Superior temporal gyrus (tissue), 1 donor: ENCODE measurements around the gene GNAQ.

Experiments used
- DNase-seq: peaks from one replicate; pipeline ENCODE4 v3.0.0-alpha.2; 2016; ENCODE audit errors: extremely low spot score

GNAQ gene

DNA sequence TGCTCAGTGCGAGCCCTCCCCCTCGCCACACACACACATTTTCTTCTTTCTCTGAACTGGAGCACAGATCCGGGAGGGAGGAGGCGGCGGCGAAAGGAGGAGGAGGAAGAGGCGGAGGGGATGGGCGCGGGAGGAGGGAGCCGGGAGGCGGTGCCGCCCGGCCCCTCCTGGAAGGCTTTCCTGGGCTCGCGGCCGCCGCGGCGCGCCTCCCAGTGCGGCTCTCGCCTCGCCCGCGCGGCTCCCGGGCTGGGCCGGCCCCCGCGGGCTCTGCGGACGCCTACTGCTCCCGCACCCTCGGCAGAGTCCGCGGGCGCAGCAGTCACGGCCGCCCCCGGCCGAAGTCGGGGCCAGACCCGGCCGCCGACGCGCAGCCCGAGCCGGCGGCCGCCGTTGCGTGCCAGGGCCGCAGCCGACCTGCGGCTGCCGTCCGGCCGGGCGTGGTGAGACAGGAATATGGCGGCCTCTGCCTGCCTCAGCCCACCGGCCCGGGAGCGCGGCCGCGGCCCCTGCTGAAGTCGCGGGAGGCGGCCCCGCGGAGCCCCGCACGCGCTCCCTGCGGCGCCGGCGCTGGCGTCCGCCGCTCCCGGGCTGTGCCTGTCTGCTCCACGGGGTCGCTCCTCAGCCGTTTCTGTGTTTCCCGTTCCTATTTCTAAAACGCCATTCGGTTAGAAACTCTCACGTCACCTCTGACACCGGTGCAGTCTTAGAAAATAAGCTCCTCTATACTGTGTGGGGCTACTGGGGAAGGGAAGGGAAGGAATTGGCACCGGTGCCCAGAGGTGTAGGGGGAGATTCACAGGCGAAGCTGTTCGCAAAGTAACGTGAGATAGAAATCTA is 500 bp upstream of the GNAQ start:
- peak; percentile 88 for DNase-seq

DNA sequence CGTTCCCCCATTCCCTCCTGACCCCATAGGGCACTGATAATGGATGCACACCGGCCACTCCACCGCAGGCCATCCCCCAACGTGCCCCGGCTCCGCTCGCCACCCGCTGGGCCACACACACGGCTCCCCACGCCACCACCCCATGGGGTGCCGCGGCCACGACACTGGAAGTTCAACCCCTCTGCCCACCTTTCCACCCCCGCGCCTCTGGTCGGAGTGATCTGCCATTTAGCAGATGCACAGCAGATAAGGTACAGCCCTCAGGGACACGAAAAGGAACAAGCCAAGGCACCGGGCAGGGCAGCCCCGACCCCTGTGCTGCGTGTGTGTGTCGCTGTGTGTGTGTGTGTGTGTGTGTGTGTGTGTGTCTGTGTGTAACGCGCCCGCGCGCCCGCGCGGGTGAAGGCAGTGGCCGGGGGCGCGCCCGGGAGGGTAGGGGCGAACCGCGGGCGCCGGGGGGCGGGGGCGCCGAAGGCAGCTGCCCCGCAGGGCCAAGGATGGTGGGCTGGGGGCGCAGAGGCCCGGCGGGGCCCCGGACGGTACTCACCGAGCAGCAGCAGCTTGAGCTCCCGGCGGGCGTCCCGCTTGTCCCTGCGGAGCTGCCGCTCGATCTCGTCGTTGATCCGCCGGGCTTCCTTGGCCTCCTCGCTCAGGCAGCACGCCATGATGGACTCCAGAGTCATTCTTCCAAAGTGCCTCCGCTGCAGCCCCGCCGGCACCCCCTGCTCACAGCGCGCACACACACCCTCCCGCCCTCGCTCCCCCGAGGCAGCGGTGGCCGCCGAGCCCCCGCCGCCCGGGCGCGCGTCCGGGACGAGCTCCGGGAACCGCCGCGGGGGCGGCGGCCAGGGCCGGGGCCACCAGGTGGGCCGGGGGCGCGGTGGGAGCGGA is 813 bp downstream of the GNAQ start:
- DNase-seq, result peak; percentile 49

DNA sequence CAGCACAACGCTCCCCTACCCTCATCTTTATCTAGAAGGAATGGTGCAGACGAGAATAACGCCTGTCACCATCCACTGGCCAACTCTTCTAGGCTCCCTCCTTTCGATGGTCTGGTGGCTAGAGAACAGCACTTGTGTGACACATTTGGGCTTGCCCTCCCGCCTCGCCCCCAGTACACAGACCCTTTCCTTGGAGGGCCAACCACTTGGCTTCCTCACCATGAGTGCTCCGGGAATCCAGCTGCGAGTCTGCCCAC is 1.4 kb downstream of the GNAQ start:
- DNase-seq, result no peak

DNA sequence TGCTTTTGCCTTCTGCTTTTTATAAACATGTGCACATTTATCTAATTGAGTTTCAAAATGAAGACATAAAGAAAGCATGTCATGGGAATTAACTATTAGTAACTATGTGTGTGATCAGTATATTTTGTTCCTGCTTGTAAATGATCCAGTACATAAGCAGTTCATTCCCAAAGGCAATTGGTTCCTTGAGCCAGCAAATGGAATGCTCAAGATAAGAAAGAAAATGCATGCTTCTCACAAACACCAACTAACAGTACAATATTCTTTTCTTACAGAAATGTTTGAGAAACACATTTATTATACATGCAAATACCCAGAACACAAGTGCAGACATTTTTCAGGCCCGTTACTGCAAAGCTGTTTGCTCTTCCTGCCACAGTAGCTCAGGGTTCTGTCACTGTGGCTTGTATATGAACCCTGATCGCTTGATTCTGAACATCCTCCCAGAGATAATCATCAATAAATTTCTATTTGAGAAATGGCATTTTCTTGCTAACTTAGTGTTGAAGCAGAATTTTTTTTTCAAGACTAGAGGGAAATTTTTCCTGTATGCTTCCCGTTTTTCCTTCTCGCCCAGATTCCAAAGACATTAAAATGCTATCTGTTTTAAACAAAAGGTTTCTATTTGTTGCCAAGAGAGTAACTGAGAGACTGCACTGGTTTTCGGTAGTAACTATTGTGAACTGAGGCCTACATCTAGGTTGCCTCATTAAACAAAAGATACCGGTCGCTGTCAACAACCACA is 1.9 kb downstream of the GNAQ start:
- peak; percentile 78 for DNase-seq

DNA sequence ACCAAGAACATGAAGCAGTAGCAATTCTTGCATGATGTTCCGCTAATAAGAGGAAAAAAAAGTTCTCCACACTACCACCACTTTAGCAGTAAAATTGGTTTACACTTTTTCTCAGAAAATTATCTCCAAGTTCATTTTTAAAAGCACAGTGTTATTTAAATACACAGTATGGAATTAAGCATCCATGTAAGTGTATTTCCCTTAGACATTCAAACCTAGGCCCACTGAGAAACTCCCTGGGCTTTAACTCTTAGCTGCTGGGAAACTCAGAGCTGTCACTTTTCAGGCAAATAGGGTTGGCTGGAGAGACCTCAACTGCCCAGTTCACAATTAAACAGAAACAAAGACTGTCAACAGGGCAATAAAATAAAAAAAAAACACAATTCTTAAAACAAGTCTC is 2.7 kb downstream of the GNAQ start:
- peak; percentile 70 for DNase-seq

DNA sequence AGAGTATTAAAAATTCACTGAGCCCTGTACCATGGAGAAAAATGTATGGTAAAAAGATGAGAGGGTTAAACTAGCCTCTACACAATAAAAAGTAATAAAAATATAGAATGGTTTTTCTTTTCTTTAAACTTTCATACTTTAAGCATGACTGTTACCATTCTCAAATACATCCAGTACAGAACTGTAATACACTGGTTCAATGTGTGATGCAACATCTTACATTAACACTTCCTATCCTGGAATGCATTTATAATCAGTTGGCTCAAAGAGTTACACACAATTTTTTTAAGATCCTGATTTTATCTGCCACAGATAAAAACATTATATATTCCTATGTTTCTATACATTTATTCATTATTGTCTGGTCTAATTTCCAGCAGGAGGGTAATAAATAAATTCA is 4.7 kb downstream of the GNAQ start:
- no peak for DNase-seq

DNA sequence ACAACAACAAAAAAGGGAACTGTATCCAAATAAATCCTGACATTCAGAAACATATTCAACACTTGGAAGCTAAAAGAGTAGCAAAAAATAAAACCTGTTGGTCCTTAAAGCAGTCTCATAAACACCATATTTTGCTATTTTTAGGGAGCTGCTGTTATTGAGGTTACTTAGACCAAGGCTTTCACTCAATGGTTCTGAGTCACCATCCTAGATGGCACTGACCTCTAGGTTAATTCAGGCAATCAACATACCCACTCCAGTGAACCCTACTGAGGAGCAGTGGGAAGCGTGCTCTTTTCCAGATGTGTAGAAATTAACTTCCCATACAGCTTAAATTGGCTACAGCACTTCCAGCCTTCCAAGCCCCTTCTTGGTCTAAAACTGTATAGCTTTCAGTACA is 5.2 kb downstream of the GNAQ start:
- DNase-seq, result no peak

DNA sequence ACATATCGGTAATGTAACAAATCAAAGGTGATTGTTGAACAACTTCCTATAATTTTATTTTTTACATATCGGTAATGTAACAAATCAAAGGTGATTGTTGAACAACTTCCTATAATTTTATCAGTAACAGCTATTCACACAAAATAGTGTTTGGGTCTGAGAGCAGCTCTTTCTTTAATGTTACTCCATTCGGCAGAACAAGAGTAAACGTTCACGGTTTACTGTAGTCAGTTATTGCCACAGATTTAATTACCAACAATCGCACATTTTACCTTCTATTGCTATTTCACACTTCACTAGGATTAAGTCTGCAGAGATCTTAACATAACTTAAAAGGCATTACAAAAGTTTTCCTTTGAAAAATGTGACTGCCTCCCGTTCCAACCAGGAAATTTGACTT is 6.4 kb downstream of the GNAQ start:
- no peak for DNase-seq

DNA sequence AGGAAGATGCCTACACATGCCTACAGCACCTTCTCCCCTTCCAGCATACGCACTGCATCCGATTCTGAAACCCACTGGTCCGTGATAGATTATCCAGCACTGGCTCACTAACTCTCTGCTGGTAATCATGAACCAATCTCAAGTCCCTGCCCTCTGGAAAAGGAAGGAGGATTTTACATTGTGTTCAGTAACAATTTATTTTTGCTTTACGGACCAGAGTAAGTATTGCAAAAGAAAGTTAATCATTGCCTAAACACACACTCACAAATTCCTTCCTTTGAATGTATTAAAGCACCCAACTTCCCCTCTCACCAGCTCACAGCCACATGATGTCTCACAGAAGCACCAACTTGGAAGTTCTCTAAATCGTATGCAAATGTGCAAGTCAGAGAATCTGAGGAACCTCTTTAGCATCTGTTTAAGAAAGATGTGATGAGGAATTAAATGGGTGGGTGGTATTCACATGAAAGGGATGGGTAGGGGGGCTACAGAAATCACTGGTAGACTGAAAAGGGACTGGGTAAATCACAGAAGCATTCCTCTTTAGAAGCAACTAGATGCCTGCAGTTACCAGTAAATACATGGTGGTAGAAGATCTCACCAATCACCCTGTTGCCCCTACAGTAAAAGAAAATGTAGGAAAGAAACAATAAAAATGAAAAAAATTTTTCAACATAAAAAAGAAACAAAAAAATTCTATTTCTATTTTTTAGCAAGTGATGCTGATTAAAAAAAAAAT is 8.4 kb downstream of the GNAQ start:
- peak; percentile 53 for DNase-seq

DNA sequence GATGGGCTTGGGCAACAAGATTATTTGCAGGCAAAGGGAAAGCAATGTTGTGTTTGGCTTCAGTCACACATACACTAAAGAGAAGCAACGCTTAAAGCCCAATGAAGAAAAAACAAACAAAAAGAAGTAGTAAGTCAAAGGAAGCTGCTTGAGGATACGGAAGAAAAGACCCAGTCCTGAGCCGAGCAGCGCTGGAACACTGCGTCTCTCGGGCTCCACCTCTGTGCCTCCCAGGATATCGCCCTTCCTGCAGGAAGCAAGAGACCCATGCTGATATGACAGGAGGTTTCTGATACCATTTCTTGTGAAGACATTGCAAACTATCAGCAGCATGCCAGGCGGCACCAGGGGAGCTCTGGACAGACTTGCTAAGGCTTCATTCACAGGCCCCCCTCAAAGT is 9.9 kb downstream of the GNAQ start:
- DNase-seq, result peak; percentile 45

DNA sequence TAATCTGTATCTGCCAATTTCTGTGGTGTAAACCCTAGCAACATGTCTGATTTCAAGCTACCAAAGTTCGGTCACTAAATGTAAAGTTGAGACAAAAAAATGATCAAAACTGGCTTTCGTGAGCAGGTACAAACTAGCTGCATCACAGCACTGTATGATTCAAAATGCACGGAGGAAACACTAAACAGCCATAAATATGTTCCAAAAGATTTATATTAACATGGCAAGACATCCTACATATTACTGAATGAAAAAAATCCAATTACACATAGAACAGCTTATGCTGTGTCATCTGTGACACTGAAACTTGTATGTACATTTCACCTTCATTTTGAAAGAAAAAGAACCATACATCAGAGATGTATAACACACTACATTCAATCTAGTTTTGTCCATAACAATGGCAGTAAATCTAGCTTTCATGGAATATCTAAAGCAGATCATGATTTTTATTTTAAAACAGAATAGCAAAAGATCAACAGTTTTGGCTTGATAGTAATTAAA is 14.4 kb downstream of the GNAQ start:
- DNase-seq, result no peak

DNA sequence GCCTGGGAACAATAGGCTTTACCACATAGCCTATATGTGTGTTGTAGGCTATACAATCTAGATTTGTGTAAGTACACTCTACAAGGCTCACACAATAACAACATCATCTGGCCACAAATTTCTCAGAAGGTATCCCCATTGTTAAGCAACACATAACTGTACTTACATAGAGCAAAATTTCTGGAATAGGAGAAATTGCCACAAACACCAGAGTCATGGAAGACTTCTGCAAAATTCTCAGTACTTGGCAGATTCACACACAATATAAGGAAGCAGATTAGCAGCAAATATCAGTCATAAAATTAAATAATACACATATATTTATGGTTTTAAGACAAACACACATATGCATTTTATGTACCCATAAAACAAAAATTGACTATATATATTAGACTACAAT is 16.4 kb downstream of the GNAQ start:
- DNase-seq, result no peak

DNA sequence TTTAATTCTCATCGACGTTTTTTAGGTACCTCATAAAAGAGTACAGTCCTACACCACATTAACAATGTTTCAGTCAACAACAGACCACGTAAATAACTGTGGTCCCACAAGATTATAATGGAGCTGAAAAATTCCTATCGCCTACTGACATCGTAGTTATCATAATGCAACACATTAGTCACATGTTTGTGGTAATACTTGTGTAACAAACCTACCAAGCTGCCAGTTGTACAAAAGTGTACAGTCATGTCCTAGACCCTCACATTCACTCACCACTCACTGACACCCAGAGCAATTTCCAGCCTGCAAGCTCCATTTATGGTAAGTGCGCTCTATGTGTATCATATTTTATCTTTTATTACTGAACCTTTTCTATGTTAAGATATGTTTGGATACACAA is 16.8 kb downstream of the GNAQ start:
- DNase-seq, result no peak

DNA sequence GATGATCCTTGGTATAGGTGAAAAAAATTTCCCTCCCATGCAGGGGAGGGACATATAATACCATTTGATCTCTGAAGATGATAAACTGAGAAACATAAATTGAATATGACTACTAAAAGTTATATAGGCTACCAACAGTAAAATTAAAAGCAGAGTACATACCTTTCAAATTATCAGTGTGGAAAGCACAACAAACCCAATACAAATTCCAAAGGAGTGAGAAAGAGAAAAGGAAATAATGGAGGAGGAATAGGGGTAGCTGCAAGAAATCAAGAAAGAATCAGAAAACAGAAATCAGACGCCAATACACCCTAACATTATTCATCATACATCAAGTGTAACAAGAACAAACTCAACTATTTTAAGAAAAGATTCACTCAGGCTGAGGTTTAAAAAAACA is 17.7 kb downstream of the GNAQ start:
- DNase-seq, result no peak

DNA sequence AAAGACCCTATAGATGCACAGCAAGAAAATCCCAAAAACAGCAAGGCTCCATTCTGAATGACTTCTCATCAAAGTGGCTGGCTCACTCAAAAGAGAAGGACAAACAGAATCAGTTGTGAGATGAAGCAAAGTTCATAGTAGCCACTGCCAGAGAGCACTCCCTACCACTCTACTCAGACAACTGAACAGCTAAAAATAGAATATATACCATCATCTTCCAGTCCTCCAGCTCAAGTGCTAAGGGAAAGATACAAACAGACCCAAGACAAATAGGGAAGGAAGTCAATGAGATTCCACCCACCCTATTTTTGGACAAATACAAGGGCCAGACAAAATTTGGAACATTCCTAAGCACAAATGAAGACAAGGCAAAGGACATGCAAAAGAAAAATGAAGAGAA is 20.6 kb downstream of the GNAQ start:
- no peak for DNase-seq

DNA sequence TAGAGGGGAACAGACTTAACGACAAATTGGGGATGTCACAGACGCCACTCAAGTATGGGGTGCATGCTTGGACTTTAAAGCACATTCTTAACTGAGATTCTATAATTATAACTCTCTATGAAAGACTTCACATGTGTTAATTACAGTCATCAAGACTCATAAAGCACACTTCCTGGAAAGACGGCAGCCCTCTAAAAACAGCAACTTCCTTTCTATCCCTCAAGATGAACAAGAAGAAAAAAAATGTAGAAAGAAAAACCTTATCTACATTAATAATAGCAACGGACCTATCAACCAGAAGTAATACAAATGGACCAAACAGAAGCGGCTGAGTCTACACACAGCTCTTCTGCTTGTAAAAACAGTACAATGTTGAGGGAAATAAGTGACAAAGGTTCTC is 21.2 kb downstream of the GNAQ start:
- no peak for DNase-seq

DNA sequence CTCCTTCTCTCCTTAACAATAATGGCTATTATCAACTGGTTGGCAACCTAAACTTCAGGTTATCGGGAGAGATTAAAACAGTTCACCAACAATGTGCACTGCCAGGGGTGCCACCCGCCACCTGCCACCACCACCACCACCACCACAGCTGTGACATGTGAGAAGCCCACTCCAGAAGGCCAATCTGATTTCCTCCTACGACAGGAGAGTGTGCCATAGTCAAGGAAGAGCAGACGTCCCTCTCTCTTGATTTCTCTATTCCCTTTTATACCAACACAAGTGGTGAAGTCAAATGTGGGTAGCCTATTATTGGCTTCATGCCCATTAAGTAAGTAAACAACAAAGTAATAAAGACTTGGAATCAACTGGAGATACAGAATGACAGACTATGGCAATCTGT is 22.4 kb downstream of the GNAQ start:
- no peak for DNase-seq

DNA sequence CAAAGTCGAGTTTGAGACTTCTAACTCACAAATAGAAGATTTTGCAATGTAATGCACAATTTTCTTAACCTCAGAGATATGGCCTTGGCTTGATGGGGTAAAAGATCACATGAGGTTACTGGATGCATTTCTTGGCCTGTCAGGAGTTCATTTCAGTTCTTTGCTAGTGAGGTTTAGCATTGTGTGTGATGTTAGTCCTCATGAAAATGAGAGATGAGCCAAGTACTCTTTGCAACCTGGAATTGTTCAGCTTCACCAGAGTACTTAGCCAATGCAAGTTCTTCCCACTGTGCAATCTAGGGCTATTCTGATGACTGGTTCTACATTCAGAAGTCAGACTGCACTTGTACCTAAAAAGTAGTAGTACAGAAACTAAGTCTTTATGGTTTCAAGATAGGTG is 24.9 kb downstream of the GNAQ start:
- no peak for DNase-seq

DNA sequence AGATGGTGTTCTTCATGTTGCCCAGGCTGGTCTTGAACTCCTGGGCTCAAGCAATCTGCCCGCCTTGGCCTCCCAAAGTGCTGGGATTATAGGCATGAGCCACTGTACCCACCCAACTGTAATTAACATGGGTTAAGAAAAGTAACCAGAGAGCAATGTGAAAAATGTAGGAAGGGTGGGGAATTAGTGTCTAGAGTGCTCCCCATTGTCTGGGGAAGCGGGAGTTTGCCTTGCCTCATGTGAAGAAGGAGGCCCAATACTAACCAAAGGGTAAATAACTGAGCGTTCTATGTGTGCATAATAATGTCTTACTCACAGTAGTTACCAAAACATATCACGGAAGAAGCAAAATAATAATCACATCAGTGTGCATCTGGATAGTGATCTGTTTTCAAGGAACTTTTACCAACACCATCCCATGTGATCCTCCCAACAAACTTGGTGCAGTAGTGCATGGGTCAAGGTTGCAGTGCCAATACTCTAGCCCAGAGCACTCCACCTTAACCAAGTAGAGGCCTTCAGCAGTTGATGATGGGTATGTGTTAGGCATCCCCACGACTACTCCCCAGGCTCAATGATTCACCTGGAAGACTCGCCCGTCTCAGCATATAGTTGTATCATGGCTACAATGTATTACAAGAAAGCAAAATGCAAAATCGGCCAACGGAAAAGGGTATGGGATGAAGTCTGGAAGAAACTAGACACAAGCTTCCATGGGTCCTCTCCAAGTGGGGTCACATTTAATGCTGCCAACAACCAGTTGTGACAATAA is 26.2 kb downstream of the GNAQ start:
- DNase-seq, result no peak

DNA sequence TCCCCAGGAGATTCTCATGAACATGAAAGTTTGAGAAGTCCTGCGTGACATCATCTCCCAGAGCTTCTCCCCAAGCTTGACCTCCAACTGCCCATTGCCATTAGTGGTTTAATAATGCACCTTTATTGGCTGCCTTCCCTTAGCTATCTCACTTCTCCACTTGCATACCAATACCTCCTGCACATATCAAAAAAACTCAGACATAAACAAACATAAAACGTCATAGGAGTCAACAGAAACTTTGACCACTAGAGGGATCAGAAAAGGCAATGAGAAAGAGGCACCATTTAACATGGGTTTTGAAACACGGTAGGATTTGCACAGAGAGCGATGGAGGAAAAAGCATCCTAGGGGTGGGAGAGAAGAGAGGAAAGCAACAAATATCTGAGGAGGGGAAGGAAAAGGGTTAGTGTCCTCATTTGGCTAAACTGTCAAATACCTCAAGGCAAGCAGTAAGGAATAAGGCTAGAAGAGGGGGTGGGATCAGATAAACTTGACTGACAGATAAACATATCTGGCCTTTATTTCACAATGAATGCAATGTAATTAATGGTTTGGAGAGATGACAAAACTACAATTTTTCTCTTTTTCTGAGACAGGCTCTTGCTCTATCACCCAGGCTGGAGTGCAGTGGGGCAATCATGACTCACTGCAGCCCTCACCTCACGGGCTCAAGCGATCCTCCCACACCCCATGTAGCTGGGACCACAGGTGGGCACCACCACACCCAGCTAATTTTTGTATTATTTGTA is 27.0 kb downstream of the GNAQ start:
- DNase-seq, result no peak
